ENCODE measurements around the gene STXBP6.

The STXBP6 gene

DNA sequence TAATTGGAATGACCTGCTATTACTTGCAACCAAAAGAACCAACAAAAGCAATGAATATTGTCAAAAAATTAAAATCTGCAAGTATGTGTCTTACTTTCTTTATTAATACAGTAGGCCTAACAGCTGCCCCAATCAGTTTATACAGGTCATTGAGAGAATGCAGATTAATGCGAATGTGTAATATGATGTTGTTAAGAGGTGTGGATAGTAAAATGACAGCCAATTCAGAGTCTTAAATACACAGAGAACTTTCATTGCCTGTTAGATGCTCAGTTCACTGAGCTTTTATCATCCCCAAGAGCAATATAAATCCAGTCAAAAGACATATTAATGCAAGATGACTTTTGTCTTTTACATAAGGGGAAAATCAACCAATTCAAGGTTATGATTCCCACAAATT, 58.7 kb downstream of the STXBP6 start:
- no peaks in the 10 kb centered on the region for H3K27me3 ChIP-seq
- H3K36me3 ChIP-seq = no peaks in the 10 kb centered on the region
- TF ChIP-seq, protein P1, sequence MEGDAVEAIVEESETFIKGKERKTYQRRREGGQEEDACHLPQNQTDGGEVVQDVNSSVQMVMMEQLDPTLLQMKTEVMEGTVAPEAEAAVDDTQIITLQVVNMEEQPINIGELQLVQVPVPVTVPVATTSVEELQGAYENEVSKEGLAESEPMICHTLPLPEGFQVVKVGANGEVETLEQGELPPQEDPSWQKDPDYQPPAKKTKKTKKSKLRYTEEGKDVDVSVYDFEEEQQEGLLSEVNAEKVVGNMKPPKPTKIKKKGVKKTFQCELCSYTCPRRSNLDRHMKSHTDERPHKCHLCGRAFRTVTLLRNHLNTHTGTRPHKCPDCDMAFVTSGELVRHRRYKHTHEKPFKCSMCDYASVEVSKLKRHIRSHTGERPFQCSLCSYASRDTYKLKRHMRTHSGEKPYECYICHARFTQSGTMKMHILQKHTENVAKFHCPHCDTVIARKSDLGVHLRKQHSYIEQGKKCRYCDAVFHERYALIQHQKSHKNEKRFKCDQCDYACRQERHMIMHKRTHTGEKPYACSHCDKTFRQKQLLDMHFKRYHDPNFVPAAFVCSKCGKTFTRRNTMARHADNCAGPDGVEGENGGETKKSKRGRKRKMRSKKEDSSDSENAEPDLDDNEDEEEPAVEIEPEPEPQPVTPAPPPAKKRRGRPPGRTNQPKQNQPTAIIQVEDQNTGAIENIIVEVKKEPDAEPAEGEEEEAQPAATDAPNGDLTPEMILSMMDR (IDR thresholded peaks at IDR 0.05; ENCODE audit: low read depth, low read length) = no peak
- H3K4me3 ChIP-seq (ENCODE audit: low read depth, low read length) = no peak overlapping the region
- H3K4me1 ChIP-seq = no peaks in the 10 kb centered on the region
- no peak for DNase-seq
- H3K9me3 ChIP-seq = no peaks in the 10 kb centered on the region

DNA sequence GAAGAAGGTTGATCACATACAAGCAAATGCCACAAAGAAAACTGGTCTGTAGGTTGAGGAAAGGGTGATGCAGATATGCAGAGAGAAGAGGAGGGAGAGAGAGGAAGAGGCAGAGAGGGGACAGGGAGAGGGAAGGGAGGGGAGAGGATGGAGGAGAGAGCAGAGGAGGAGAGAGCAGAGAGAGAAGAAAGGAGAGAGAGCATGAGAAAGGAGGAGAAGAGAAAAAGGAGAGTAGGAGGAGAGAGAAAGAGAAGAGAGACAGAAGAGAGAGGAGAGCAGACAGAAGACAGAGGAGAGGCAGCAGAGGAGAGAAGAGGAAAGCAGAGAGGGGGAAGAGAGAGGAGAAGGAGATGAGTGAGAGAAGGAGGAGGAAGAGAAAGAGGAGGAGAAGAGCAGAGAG, 59.2 kb downstream of the STXBP6 start:
- Histone ChIP-seq H3K9me3 (no peaks in the 10 kb centered on the region), H3K27me3 (no peaks in the 10 kb centered on the region), H3K4me3 (ENCODE audit: low read depth, low read length) (no peak overlapping the region), H3K36me3 (no peaks in the 10 kb centered on the region), H3K4me1 (no peaks in the 10 kb centered on the region)
- TF ChIP-seq, protein P1 (IDR thresholded peaks at IDR 0.05; ENCODE audit: low read depth, low read length) = no peak
- no peak for DNase-seq

DNA sequence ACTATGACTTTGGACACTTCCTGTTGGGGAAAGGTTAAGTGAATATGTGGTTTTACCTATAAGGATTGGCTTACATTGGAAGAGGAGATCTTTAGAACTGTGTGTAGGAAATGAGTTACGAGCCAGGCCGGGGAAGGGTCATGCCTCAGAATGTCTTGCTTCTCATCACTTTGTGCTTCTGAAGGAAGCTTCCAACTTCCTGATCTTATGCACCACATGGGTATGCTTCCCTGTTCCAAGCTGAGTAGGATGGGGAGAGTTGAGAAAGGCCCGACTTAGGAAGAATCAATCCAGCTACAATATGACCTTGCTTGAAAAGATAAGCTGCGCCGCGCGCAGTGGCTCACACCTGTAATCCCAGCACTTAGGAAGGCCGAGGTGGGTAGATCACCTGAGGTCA, 59.9 kb downstream of the STXBP6 start:
- TF ChIP-seq, protein P1 (IDR thresholded peaks at IDR 0.05; ENCODE audit: low read depth, low read length) = no peak
- no peak for DNase-seq

DNA sequence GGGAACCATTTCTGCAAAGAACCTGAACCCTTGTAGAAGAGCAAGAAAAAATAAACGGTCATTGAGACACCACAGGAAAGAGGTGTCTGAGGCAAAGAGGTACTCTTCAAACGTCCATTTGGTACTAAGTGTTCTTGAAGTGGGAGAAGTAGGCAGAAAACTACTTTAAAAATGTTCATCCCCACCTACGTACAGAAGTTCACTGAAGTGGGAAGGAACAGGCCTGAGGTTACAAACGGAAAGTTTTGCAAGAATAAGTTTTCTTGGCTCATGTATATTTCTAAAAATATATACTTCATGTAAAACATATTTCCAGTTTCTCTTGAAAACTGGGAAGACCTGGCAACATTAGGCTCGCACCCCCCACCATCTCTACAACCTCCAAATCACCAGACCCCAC, 61.2 kb downstream of the STXBP6 start:
- Histone ChIP-seq H3K9me3 (no peaks in the 10 kb centered on the region), H3K4me1 (no peaks in the 10 kb centered on the region), H3K27me3 (no peaks in the 10 kb centered on the region), H3K36me3 (no peaks in the 10 kb centered on the region), H3K4me3 (ENCODE audit: low read depth, low read length) (no peak overlapping the region)
- no peak for DNase-seq
- TF ChIP-seq, protein P1 (IDR thresholded peaks at IDR 0.05; ENCODE audit: low read depth, low read length) = no peak

More for the DNA sequence above, 59.9 kb downstream of the STXBP6 start:
- Histone ChIP-seq H3K9me3 (no peaks in the 10 kb centered on the region), H3K36me3 (no peaks in the 10 kb centered on the region), H3K4me1 (no peaks in the 10 kb centered on the region), H3K4me3 (ENCODE audit: low read depth, low read length) (no peak overlapping the region), H3K27me3 (no peaks in the 10 kb centered on the region)

DNA sequence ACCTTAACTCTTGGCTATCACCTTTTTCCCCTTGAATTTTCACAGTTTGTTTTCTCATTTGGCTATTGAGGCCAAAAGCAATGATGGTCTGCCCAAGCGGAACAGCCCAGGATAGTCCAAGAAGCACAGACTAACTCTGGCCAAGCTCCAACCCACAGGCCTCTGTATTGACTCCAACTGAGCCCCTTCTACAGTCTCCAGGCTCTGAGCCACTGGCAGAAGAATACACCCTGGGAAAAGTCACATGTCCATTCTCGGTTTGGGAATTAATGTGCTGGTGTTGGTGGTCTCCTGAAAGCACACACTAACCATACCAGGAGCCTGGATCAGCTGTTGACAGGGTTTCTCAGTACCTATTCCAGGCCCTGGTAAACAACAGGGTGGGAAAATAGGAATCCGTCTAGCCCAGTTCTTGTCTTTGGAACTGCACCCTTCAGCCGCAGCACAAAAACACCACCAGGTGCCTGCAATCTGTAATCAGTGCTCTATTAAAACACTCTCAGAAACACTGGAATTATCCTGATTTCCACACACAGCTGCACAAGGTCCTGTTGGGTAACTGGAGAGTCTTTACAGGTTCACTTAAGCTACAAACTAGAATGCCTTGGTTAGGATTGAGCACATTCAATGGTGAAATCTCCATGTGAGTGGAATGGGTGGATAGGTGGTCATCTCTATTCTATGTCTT, 63.6 kb downstream of the STXBP6 start:
- no peak for DNase-seq
- Histone ChIP-seq H3K4me1 (no peaks in the 10 kb centered on the region), H3K4me3 (ENCODE audit: low read depth, low read length) (no peak overlapping the region), H3K9me3 (no peaks in the 10 kb centered on the region), H3K36me3 (no peaks in the 10 kb centered on the region), H3K27me3 (no peaks in the 10 kb centered on the region)
- TF ChIP-seq, protein P1 (IDR thresholded peaks at IDR 0.05; ENCODE audit: low read depth, low read length) = no peak

DNA sequence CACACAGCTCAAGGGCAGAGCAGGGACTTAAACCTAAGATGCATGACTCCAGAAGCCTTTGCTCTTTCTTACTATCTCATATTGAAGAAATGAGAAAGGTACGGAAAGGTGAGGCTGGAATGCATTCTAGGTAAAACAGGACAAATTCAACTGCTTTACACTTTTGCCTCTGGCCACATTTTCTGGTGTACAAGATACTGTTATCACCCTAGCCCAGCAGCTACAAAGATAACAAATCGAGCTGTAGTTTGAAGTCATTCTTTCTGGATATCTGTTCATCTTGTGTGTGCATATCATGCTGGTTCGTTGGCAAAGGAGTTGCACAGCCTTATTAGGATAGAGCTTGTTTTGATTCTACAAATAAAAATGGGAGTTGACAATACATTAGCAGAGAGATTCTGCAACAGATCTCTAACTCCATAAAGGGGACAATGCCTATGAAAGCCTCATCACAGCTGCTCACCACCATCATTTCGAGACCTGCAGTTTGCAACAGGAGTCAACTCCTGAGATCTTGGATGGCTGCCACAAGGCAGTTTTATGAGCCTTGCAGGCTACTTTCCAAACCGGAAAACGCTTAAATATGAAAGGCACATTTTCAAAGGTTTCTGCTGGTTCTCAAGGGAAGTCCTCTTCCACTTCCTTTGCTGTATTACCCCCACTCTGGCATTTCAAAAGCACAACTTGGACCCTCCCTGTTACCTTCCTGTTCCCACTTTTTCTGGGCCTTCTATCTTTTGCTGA, 64.9 kb downstream of the STXBP6 start:
- no peaks in the 10 kb centered on the region for H3K27me3 ChIP-seq
- H3K9me3 ChIP-seq = no peaks in the 10 kb centered on the region
- H3K4me3 ChIP-seq (ENCODE audit: low read depth, low read length) = no peak overlapping the region
- TF ChIP-seq, protein P1 (IDR thresholded peaks at IDR 0.05; ENCODE audit: low read depth, low read length) = no peak
- H3K4me1 ChIP-seq = no peaks in the 10 kb centered on the region
- no peaks in the 10 kb centered on the region for H3K36me3 ChIP-seq
- DNase-seq = no peak

All from BE2C (cell line).